Measurements from ENCODE around the gene SLC25A23. TPM values are rescaled to one million over a fixed set of nuclear protein-coding genes. Genes with fewer than 3 reads are reported as not detected.

Gene SLC25A23
- total and polyA plus RNA-seq, 7 donors = 15.0 to 91.8 (median 49.4) TPM

GRCh38 chr19:6394831-6395230, 64.8 kb downstream of the SLC25A23 start:
- no peak overlapping the region for H3K27ac ChIP-seq
- no peak for DNase-seq
- no peak for TF ChIP-seq CTCF (IDR thresholded peaks at IDR 0.05)
- H3K27me3 ChIP-seq (ENCODE audit: insufficient read depth in 3 of 3, low read length in 2 of 3) = no peaks in the 10 kb centered on the region
- H3K9me3 ChIP-seq = no peaks in the 10 kb centered on the region
- intact Hi-C loops (cut with DNase I) = no loop called here
- H3K4me3 ChIP-seq = no peak overlapping the region
- H3K36me3 ChIP-seq (ENCODE audit: insufficient read depth in 1 of 2, low read depth in 1 of 2) = peaks cover 0 to 18% of the 10 kb centered on the region in 2 donors
- peaks cover 8% of the 10 kb centered on the region for H3K4me1 ChIP-seq
- WGBS, 3 donors = 78 to 84% (median 83%) methylated on average over 3 of the region's 3 CpGs
- no peak for ATAC-seq

- peak overlapping the region; percentile 86 for H3K27ac ChIP-seq
- no peak for TF ChIP-seq CTCF (IDR thresholded peaks at IDR 0.05)
- H3K36me3 ChIP-seq (ENCODE audit: insufficient read depth in 1 of 2, low read depth in 1 of 2) = peaks cover 0 to 27% of the 10 kb centered on the region in 2 donors
- H3K27me3 ChIP-seq (ENCODE audit: insufficient read depth in 3 of 3, low read length in 2 of 3) = no peaks in the 10 kb centered on the region
- intact Hi-C loops (cut with DNase I) = loop anchor here in 1 of 2 donors (1.0 kb wide), 1 partner anchor 21 kb away; no protein-coding TSS in a partner anchor
- DNase-seq (no peak), ATAC-seq (no peak)
- peak overlapping the region; percentile 78 for H3K4me3 ChIP-seq
- no peaks in the 10 kb centered on the region for H3K9me3 ChIP-seq
- peaks cover 8% of the 10 kb centered on the region for H3K4me1 ChIP-seq
- 28 to 31% (median 28%) methylated on average over 14 of the region's 14 CpGs for WGBS, 3 donors
These were observed 65.6 kb downstream of the SLC25A23 start for GRCh38 chr19:6393983-6394412.

GRCh38 chr19:6393074-6393982, 66.3 kb downstream of the SLC25A23 start, which contains the start of gene GTF2F1:
Gene GTF2F1 (minus strand): TSS chr19:6393164. CDS start chr19:6392995, 169 bp downstream.
- peak; percentile 92 to 96 (median 94) for ATAC-seq
- Histone ChIP-seq H3K36me3 (ENCODE audit: insufficient read depth in 1 of 2, low read depth in 1 of 2) (peaks cover 0 to 33% of the 10 kb centered on the region in 2 donors), H3K4me1 (peaks cover 8% of the 10 kb centered on the region), H3K27me3 (ENCODE audit: insufficient read depth in 3 of 3, low read length in 2 of 3) (no peaks in the 10 kb centered on the region), H3K4me3 (peak within 1 kb of the TSS; percentile 78), H3K27ac (peak within 1 kb of the TSS; percentile 86), H3K9me3 (no peaks in the 10 kb centered on the region)
- 0% methylated on average over 69 of the region's 69 CpGs for WGBS, 3 donors
- TF ChIP-seq CTCF (IDR thresholded peaks at IDR 0.05) = no peak
- intact Hi-C loops (cut with DNase I) = loop anchor here in 1 of 2 donors (1.0 kb wide), 1 partner anchor 20 kb away; no protein-coding TSS in a partner anchor
- DNase-seq = peak; percentile 95 to 98

- ATAC-seq (no peak), DNase-seq (no peak)
- H3K36me3 ChIP-seq (ENCODE audit: insufficient read depth in 1 of 2, low read depth in 1 of 2) = peaks cover 1 to 42% of the 10 kb centered on the region in 2 donors
- peak overlapping the region; percentile 86 for H3K27ac ChIP-seq
- no peaks in the 10 kb centered on the region for H3K27me3 ChIP-seq (ENCODE audit: insufficient read depth in 3 of 3, low read length in 2 of 3)
- peaks cover 8% of the 10 kb centered on the region for H3K4me1 ChIP-seq
- no peaks in the 10 kb centered on the region for H3K9me3 ChIP-seq
- intact Hi-C loops (cut with DNase I) = loop anchor here in 1 of 2 donors (1.0 kb wide), 1 partner anchor 19 kb away; no protein-coding TSS in a partner anchor
- 6 to 8% (median 7%) methylated on average over 27 to 30 of the region's 30 CpGs for WGBS, 3 donors
- peak overlapping the region; percentile 78 for H3K4me3 ChIP-seq
- no peak for TF ChIP-seq CTCF (IDR thresholded peaks at IDR 0.05)
These were observed 67.1 kb downstream of the SLC25A23 start for GRCh38 chr19:6392221-6393073.

Other genes starting within 250 kb of the SLC25A23 start
- 10 to 100 TPM; 35.8 to 51.7 (median 44.0) TPM for gene MLLT1, start 179.8 kb downstream of the SLC25A23 start, total RNA-seq
- 10 to 100 TPM; 24.2 to 34.2 (median 25.2) TPM for gene MLLT1, start 179.8 kb downstream of the SLC25A23 start, polyA plus RNA-seq
- not detected for gene ACER1, start 126.2 kb downstream of the SLC25A23 start, total RNA-seq
- not detected for gene ACER1, start 126.2 kb downstream of the SLC25A23 start, polyA plus RNA-seq
- 100 to 1,000 TPM in 3 of 4 donors, 10 to 100 TPM in 1; 82.0 to 121 (median 116) TPM for gene CLPP, start 98.3 kb downstream of the SLC25A23 start, total RNA-seq
- gene CLPP, start 98.3 kb downstream of the SLC25A23 start, polyA plus RNA-seq = 100 to 1,000 TPM; 101 to 140 (median 121) TPM
- gene ALKBH7, start 87.0 kb downstream of the SLC25A23 start, total RNA-seq = 100 to 1,000 TPM in 2 of 4 donors, 10 to 100 TPM in 2; 72.3 to 120 (median 96.8) TPM
- gene ALKBH7, start 87.0 kb downstream of the SLC25A23 start, polyA plus RNA-seq = 100 to 1,000 TPM in 1 of 3 donors, 10 to 100 TPM in 2; 71.5 to 114 (median 99.5) TPM
- gene PSPN, start 83.9 kb downstream of the SLC25A23 start, total RNA-seq = 1 to 10 TPM in 1 of 4 donors, under 1 TPM in 3; 0.55 to 1.0 (median 0.65) TPM
- 1 to 10 TPM in 1 of 3 donors, under 1 TPM in 2; 0.34 to 1.3 (median 0.78) TPM for gene PSPN, start 83.9 kb downstream of the SLC25A23 start, polyA plus RNA-seq
- 10 to 100 TPM; 23.7 to 37.0 (median 33.3) TPM for gene GTF2F1, start 66.6 kb downstream of the SLC25A23 start, total RNA-seq
- 10 to 100 TPM; 33.8 to 60.0 (median 42.8) TPM for gene GTF2F1, start 66.6 kb downstream of the SLC25A23 start, polyA plus RNA-seq
- 100 to 1,000 TPM; 101 to 168 (median 149) TPM for gene KHSRP, start 35.0 kb downstream of the SLC25A23 start, total RNA-seq
- gene KHSRP, start 35.0 kb downstream of the SLC25A23 start, polyA plus RNA-seq = 100 to 1,000 TPM; 104 to 174 (median 154) TPM
- under 1 TPM in 3 of 4 donors, not detected in 1; 0.15 to 0.60 (median 0.50) TPM for gene SLC25A41, start 26.0 kb downstream of the SLC25A23 start, total RNA-seq
- under 1 TPM; 0.07 to 0.45 (median 0.43) TPM for gene SLC25A41, start 26.0 kb downstream of the SLC25A23 start, polyA plus RNA-seq
- not detected for gene CRB3, start 4.5 kb upstream of the SLC25A23 start, total RNA-seq
- gene CRB3, start 4.5 kb upstream of the SLC25A23 start, polyA plus RNA-seq = under 1 TPM in 2 of 3 donors, not detected in 1; 0.23 to 0.38 TPM
- gene DENND1C, start 22.0 kb upstream of the SLC25A23 start, total RNA-seq = under 1 TPM; 0.26 to 0.93 (median 0.81) TPM
- gene DENND1C, start 22.0 kb upstream of the SLC25A23 start, polyA plus RNA-seq = under 1 TPM; 0.17 to 0.27 (median 0.21) TPM
- gene TUBB4A, start 42.5 kb upstream of the SLC25A23 start, total RNA-seq = 1 to 10 TPM; 2.7 to 6.4 (median 4.6) TPM
- gene TUBB4A, start 42.5 kb upstream of the SLC25A23 start, polyA plus RNA-seq = 1 to 10 TPM in 2 of 3 donors, under 1 TPM in 1; 0.44 to 1.4 (median 1.0) TPM
- gene TNFSF9, start 71.2 kb upstream of the SLC25A23 start, total RNA-seq = 1 to 10 TPM in 2 of 4 donors, under 1 TPM in 1, not detected in 1; 0.66 to 1.9 (median 1.2) TPM
- gene TNFSF9, start 71.2 kb upstream of the SLC25A23 start, polyA plus RNA-seq = under 1 TPM; 0.25 to 0.57 (median 0.46) TPM
- gene CD70, start 131.4 kb upstream of the SLC25A23 start, total RNA-seq = not detected
- not detected for gene CD70, start 131.4 kb upstream of the SLC25A23 start, polyA plus RNA-seq
- under 1 TPM in 3 of 4 donors, not detected in 1; 0.06 to 0.81 (median 0.27) TPM for gene TNFSF14, start 210.4 kb upstream of the SLC25A23 start, total RNA-seq
- under 1 TPM; 0.01 to 0.34 (median 0.09) TPM for gene TNFSF14, start 210.4 kb upstream of the SLC25A23 start, polyA plus RNA-seq

Measured in psoas muscle (tissue), 8 donors.